Kidney glomerular epithelial cell (primary cell): ENCODE data around the gene RBM46.
"Not testable (repeated sequence)": the region's sequence is repeated elsewhere in the genome, so short reads cannot be mapped to it uniquely, and the experiment has no call there.

Experiments used
- DNase-seq: peaks from one replicate; lab custom pipeline; 2025; lab: John Stamatoyannopoulos, UW

RBM46 gene

GRCh38 chr4:154838155-154838554 is 57.1 kb downstream of the RBM46 start:
- no peak for DNase-seq

GRCh38 chr4:154838694-154839093 is 57.6 kb downstream of the RBM46 start:
- no peak for DNase-seq

GRCh38 chr4:154854362-154854761 is 73.3 kb downstream of the RBM46 start:
- peak; percentile 46 for DNase-seq

GRCh38 chr4:154858166-154858565 is 77.1 kb downstream of the RBM46 start:
- DNase-seq, result no peak

- no peak for DNase-seq
Observed at GRCh38 chr4:154868414-154869194, 87.5 kb downstream of the RBM46 start.

GRCh38 chr4:154869301-154869700 is 88.2 kb downstream of the RBM46 start:
- no peak for DNase-seq

GRCh38 chr4:154872198-154872597 is 91.1 kb downstream of the RBM46 start:
- DNase-seq, result no peak

DNA sequence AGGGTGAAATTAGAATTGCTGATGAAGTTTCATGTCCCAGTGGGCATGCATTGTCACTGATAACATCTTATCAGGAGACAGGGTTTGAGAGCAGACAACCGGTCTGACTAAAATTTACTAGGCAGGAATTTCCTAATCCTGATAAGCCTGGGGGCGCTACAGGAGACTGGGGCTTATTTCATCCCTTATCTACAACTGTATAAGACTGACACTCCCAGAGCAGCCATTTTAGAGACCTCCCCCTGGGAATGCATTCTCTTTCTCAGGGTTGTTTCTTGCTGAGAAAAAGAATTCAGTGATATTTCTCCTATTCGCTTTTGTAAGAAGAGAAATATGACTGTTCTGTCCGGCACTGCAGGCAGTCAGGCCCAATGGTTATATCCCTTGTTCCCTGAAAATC is 93.0 kb downstream of the RBM46 start:
- DNase-seq, result not testable (repeated sequence)

GRCh38 chr4:154877110-154877760 is 96.2 kb downstream of the RBM46 start:
- DNase-seq, result no peak
